GM12873 (cell line): ENCODE results near the gene TRIM64.
"Not testable (repeated sequence)": the region's sequence is repeated elsewhere in the genome, so short reads cannot be mapped to it uniquely, and the experiment has no call there.

ENCODE experiments used
- TF ChIP-seq, protein P1 (sequence below): IDR thresholded peaks from 2 replicates; pipeline ENCODE4 v1.5.1; 2012; ENCODE audit warnings: low read depth, mild to moderate bottlenecking, moderate library complexity, low read length, control low read depth; ENCODE audit not compliant: insufficient read depth; ENCODE audit errors: missing control alignments

Gene TRIM64

GRCh38 chr11:89965737-89966136 lies at the start of gene TRIM64:
Gene TRIM64, plus strand, starts transcription at chr11:89966037. Its CDS starts 2,467 bp downstream, at chr11:89968504.
- TF ChIP-seq, protein P1, sequence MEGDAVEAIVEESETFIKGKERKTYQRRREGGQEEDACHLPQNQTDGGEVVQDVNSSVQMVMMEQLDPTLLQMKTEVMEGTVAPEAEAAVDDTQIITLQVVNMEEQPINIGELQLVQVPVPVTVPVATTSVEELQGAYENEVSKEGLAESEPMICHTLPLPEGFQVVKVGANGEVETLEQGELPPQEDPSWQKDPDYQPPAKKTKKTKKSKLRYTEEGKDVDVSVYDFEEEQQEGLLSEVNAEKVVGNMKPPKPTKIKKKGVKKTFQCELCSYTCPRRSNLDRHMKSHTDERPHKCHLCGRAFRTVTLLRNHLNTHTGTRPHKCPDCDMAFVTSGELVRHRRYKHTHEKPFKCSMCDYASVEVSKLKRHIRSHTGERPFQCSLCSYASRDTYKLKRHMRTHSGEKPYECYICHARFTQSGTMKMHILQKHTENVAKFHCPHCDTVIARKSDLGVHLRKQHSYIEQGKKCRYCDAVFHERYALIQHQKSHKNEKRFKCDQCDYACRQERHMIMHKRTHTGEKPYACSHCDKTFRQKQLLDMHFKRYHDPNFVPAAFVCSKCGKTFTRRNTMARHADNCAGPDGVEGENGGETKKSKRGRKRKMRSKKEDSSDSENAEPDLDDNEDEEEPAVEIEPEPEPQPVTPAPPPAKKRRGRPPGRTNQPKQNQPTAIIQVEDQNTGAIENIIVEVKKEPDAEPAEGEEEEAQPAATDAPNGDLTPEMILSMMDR, result not testable (repeated sequence)

- TF ChIP-seq, protein P1, result no peak
These were observed 43.6 kb upstream of the TRIM64 start, which contains the start of gene TRIM49D1 for GRCh38 chr11:89922195-89922660. Gene TRIM49D1, minus strand, starts transcription at chr11:89922245. Its CDS starts 4,535 bp downstream, at chr11:89917710.

- TF ChIP-seq, protein P1, result not testable (repeated sequence)
These were observed 42.1 kb upstream of the TRIM64 start, which contains the start of gene TRIM49D2 for GRCh38 chr11:89923764-89924163. Gene TRIM49D2, plus strand, starts transcription at chr11:89924064. Its CDS starts 2,698 bp downstream, at chr11:89926762.
